ENCODE measurements around the gene GPC1.
A peak's percentile ranks its signal among the peaks of the same experiment; 100 is the strongest.

The GPC1 gene

DNA sequence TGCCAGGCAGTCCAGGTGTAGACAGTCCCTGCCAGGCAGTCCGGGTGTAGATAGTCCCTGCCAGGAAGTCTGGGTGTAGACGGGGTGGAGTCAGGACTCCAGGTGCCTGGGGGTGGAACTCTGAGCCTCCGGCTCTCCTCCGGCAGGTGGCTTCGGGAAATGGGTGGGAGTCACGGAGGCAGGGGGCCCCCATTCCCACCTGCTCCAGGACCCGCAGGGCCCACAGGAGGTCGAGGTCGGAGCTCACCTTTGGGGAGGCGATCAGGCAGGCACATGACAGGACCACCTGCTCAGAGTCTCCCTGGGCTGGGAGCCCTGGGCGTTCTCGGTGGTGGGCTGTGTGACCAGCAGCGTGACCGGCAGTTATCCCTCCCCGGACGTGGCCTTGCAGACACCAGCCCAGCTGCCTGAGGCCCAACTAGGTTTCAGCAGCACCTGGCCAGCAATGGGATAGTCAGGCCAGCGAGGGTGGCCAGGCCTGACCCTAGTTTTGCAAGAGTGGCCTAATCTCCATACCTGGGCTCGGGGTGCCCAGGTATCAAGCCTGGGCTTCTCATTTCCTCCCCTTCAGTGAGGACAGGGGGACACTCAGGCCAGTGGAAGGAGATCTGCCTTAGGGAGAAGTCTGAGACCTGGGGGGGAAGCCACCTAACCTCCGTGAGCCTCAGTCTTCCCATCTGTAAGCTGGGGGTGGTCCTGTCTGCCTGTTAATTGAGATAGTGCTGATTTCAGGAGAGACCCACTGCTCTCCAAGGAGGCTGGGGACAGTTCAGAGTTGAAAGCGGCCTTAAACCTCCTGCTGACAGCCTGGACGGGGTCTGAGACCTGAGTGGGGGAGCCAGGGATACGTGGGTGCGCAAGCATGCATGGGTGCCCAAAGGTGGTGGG lies 13.2 kb downstream of the GPC1 start:
- TF ChIP-seq, protein P1, sequence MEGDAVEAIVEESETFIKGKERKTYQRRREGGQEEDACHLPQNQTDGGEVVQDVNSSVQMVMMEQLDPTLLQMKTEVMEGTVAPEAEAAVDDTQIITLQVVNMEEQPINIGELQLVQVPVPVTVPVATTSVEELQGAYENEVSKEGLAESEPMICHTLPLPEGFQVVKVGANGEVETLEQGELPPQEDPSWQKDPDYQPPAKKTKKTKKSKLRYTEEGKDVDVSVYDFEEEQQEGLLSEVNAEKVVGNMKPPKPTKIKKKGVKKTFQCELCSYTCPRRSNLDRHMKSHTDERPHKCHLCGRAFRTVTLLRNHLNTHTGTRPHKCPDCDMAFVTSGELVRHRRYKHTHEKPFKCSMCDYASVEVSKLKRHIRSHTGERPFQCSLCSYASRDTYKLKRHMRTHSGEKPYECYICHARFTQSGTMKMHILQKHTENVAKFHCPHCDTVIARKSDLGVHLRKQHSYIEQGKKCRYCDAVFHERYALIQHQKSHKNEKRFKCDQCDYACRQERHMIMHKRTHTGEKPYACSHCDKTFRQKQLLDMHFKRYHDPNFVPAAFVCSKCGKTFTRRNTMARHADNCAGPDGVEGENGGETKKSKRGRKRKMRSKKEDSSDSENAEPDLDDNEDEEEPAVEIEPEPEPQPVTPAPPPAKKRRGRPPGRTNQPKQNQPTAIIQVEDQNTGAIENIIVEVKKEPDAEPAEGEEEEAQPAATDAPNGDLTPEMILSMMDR (IDR thresholded peaks at IDR 0.05; ENCODE audit: control insufficient read depth, insufficient read depth, low read depth, low read length, missing control alignments): no peak
- no peak overlapping the region for H3K4me3 ChIP-seq (ENCODE audit: control insufficient read depth, low read depth, low read length)
- DNase-seq (ENCODE audit: low read depth): no peak

DNA sequence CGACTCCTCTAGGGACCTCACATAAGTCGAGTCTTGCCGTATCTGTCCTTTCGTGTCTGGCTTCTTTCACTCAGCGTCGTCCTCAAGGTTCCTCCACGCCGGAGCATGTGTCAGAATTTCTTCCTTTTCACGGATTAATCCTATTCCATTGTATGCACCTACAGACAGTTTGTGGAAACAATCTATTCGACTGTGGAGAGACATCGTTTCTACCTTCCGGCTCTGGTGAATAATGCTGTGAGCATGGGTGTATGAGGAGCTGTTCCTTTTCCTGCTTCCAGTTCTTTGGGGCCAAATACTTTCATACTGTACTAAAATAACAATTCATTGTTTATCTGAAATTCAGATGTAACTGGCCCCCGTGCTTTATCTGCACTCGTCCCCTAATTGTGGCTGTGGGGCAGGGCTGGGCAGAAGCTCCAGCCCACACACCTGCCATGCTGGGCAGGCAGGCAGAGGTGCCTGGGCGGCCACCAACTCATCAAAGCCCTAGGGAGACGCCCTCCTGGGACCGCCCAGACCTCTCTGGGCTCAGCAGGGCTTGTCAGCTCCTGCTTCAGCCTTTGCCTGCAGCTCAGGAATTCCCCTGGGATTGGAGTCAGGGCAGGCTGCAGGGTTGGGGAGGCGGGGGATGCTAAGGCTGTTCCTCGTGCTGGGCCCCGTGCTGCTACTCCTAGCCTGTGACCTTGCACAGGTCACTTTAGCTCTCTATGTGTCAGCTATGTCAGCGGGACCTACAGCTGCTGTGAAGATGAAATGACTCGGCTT lies 14.5 kb downstream of the GPC1 start:
- no peak for DNase-seq (ENCODE audit: low read depth)
- TF ChIP-seq, protein P1 (IDR thresholded peaks at IDR 0.05; ENCODE audit: control insufficient read depth, insufficient read depth, low read depth, low read length, missing control alignments): no peak
- H3K4me3 ChIP-seq (ENCODE audit: control insufficient read depth, low read depth, low read length): no peak overlapping the region

DNA sequence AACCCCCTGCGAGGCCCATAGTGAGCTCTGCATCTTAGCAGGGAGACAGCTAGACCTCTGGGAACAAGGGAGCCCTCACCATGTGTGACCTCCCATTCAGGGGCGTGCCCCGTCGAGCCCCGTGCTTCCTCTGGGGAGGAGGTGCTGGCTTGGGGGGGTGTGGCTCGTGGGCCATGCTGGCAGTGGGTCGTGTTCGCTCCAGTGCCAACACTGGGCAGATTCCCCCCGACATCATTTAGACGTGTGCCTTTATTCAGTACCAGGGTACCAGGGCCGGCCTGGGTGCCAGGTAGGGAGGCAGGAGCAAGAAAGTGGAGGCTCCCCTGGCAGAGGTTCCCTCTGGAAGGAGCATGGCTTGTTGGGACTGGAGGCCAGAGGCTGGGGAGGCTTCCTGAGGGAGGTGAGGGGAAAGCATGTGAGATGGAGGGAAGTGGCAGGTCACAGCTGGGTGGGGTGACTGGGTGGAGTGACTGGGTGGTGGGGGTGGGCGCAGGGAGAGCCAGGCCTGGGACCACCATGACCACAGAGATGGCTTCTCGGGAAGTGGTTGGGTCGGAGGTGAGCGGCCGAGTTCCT lies 15.2 kb downstream of the GPC1 start:
- no peak overlapping the region for H3K4me3 ChIP-seq (ENCODE audit: control insufficient read depth, low read depth, low read length)
- DNase-seq (ENCODE audit: low read depth): no peak

DNA sequence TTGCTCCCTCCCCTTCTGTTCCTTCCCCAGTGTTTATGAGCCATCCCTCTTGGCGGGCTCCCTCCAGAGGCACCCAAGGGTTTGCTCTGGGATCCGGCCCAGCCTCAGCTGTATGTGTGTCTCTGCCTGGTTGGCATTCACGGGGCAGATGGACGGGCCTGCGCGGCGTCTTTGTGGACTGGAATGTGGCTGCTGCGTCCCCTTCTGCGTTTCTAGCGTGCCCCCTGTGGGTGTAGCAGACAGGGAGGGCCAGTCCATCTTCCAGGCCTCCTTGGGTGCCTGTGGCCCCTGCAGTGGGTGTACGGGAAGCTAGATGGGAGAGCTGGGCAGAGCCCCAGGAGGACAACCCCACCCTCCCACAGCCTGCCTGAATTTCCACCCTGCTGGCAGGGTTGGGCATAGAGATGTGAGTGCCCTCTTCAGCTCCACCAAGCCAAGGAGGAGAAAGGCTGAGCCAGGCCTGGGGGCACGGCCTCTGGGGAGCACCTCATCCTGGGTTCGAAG lies 15.7 kb downstream of the GPC1 start:
- DNase-seq (ENCODE audit: low read depth): no peak
- TF ChIP-seq, protein P1 (IDR thresholded peaks at IDR 0.05; ENCODE audit: control insufficient read depth, insufficient read depth, low read depth, low read length, missing control alignments): no peak
- H3K4me3 ChIP-seq (ENCODE audit: control insufficient read depth, low read depth, low read length): no peak overlapping the region

More for the DNA sequence above, 15.2 kb downstream of the GPC1 start:
- TF ChIP-seq, protein P1 (IDR thresholded peaks at IDR 0.05; ENCODE audit: control insufficient read depth, insufficient read depth, low read depth, low read length, missing control alignments): no peak

- no peak for DNase-seq (ENCODE audit: low read depth)
- H3K4me3 ChIP-seq (ENCODE audit: control insufficient read depth, low read depth, low read length): peak overlapping the region; percentile 45
- TF ChIP-seq, protein P1 (IDR thresholded peaks at IDR 0.05; ENCODE audit: control insufficient read depth, insufficient read depth, low read depth, low read length, missing control alignments): no peak
These were observed 16.5 kb downstream of the GPC1 start for GRCh38 chr2:240451791-240452461.
